Gastroesophageal sphincter (tissue), 3 donors: ENCODE measurements around the gene RCBTB2.

Experiments
- CTCF ChIP-seq, 4 experiments: fragments of 200-600 bp in 2 of 4; fragments of 450-650 bp in 2 of 4; sonication (generic) in 1 of 4; IDR thresholded peaks; one replicate each; pipeline ENCODE4 v1.5.1; 2017 to 2019; ENCODE audit warnings: antibody characterized with exemption in 4 of 4, mild to moderate bottlenecking in 2 of 4, moderate library complexity in 2 of 4
- POLR2AphosphoS5 ChIP-seq: sonication (generic); formaldehyde crosslinking; IDR thresholded peaks from one replicate; pipeline ENCODE4 v1.6.1; 2017; ENCODE audit warnings: antibody characterized with exemption

DNA sequence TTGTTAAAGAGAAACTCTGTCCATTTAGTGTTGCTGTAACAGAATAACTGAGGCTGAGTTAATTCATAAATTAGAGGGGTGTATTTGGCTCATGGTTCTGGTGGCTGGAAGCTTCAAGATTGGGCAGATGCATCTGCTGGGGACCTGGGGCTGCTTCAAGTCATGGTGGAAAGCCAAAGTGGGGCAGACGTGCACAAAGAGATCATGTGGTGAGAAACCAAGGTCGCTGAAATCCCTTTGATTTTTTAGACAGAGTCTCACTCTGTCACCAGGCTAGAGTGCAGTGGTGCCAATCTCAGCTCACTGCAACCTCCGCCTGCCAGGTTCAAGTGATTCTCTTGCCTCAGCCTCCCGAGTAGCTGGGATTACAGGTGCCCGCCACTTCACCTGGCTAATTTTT, 46.0 kb downstream of the RCBTB2 start:
- TF ChIP-seq CTCF (IDR thresholded peaks at IDR 0.05) (no peak), POLR2AphosphoS5 (no peak)
